ENCODE results near the gene HAL.
"Not testable (repeated sequence)": the region's sequence is repeated elsewhere in the genome, so short reads cannot be mapped to it uniquely, and the experiment has no call there.

Gene HAL

GRCh38 chr12:95972832-95973456 is 23.2 kb downstream of the HAL start:
- no peak for DNase-seq (ENCODE audit: low read depth)
- TF ChIP-seq POLR2A (IDR thresholded peaks at IDR 0.05; ENCODE audit: extremely low read depth, insufficient read length): no peak
- no peak for TF ChIP-seq MYC (IDR thresholded peaks at IDR 0.05; ENCODE audit: low read depth, low read length)
- TF ChIP-seq MAX (IDR thresholded peaks at IDR 0.05; ENCODE audit: low read depth, low read length): no peak
- TF ChIP-seq CTCF (IDR thresholded peaks at IDR 0.05; ENCODE audit: low read depth, low read length): no peak
- no peak overlapping the region for H3K4me3 ChIP-seq (ENCODE audit: low read depth, low read length)

- H3K4me3 ChIP-seq (ENCODE audit: low read depth, low read length): no peak overlapping the region
- TF ChIP-seq MAX (IDR thresholded peaks at IDR 0.05; ENCODE audit: low read depth, low read length): no peak
- TF ChIP-seq POLR2A (IDR thresholded peaks at IDR 0.05; ENCODE audit: extremely low read depth, insufficient read length): no peak
- TF ChIP-seq CTCF (IDR thresholded peaks at IDR 0.05; ENCODE audit: low read depth, low read length): no peak
- no peak for TF ChIP-seq MYC (IDR thresholded peaks at IDR 0.05; ENCODE audit: low read depth, low read length)
- DNase-seq (ENCODE audit: low read depth): no peak
These were observed 25.2 kb downstream of the HAL start for GRCh38 chr12:95970905-95971304.

- DNase-seq (ENCODE audit: low read depth); H3K4me3 ChIP-seq (ENCODE audit: low read depth, low read length): not testable (repeated sequence)
These were observed 27.0 kb downstream of the HAL start for GRCh38 chr12:95969116-95969515.

GRCh38 chr12:95967301-95967700 is 28.8 kb downstream of the HAL start:
- H3K4me3 ChIP-seq (ENCODE audit: low read depth, low read length): no peak overlapping the region
- no peak for DNase-seq (ENCODE audit: low read depth)

GRCh38 chr12:95966287-95966870 is 29.8 kb downstream of the HAL start:
- no peak overlapping the region for H3K4me3 ChIP-seq (ENCODE audit: low read depth, low read length)
- no peak for TF ChIP-seq MAX (IDR thresholded peaks at IDR 0.05; ENCODE audit: low read depth, low read length)
- TF ChIP-seq MYC (IDR thresholded peaks at IDR 0.05; ENCODE audit: low read depth, low read length): no peak
- TF ChIP-seq POLR2A (IDR thresholded peaks at IDR 0.05; ENCODE audit: extremely low read depth, insufficient read length): no peak
- no peak for TF ChIP-seq CTCF (IDR thresholded peaks at IDR 0.05; ENCODE audit: low read depth, low read length)
- no peak for DNase-seq (ENCODE audit: low read depth)

More at GRCh38 chr12:95967301-95967700, 28.8 kb downstream of the HAL start:
- no peak for TF ChIP-seq POLR2A (IDR thresholded peaks at IDR 0.05; ENCODE audit: extremely low read depth, insufficient read length)
- TF ChIP-seq MAX (IDR thresholded peaks at IDR 0.05; ENCODE audit: low read depth, low read length): no peak
- TF ChIP-seq CTCF (IDR thresholded peaks at IDR 0.05; ENCODE audit: low read depth, low read length): no peak
- no peak for TF ChIP-seq MYC (IDR thresholded peaks at IDR 0.05; ENCODE audit: low read depth, low read length)

GRCh38 chr12:95963096-95963495 is 33.0 kb downstream of the HAL start:
- no peak overlapping the region for H3K4me3 ChIP-seq (ENCODE audit: low read depth, low read length)
- TF ChIP-seq POLR2A (IDR thresholded peaks at IDR 0.05; ENCODE audit: extremely low read depth, insufficient read length) (no peak), CTCF (IDR thresholded peaks at IDR 0.05; ENCODE audit: low read depth, low read length) (peak; percentile 85), MYC (IDR thresholded peaks at IDR 0.05; ENCODE audit: low read depth, low read length) (peak; percentile 65), MAX (IDR thresholded peaks at IDR 0.05; ENCODE audit: low read depth, low read length) (peak; percentile 64; the same call in 1 of the 2 replicates)
- DNase-seq (ENCODE audit: low read depth): peak; percentile 93
